GM12865 (cell line): ENCODE measurements around the gene BOLL.

Experiments used
- DNase-seq: peaks from one replicate; pipeline ENCODE4 v3.0.0; 2010; ENCODE audit warnings: low read depth
- H3K4me3 ChIP-seq: 2 replicates; pipeline ENCODE4 v1.5.1; 2011; ENCODE audit warnings: mild to moderate bottlenecking, low read depth, low read length, control low read depth
- TF ChIP-seq, protein P1 (sequence below): IDR thresholded peaks from 2 replicates; pipeline ENCODE4 v1.5.1; 2011; ENCODE audit warnings: low read length, control low read depth, low read depth, inconsistent platforms; ENCODE audit not compliant: insufficient read depth; ENCODE audit errors: missing control alignments

The BOLL gene

DNA sequence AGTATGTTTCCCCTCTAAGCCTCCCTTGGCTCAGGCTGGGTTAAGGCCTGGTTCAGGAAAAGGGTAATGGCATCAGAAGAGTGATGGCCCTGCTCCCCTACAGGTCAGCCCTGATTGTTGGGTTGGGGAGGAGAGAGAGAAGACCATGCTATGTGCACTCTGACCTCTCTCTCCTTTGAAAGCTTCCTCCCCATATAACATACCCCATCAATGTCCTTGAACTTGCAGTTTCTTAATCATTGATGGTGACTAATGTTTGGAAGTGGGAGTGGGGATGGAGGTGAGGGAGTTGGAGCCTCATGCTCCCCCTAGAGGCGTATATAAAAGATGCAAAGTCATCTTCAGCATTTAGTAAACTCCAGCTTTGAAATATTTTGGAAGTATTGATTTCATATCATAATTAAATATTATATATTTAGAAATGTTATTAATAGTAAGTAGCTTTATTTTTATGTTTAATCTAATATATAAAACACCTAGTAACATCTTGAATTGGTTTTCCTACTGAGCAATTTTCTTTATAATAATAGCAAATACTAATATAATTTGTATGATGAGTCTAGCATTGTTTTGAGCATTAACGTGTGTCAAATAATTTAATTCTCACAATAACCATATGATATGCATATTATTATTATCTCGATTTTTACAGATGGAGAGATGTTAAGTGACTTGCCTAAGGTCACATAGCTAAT lies 28.1 kb upstream of the BOLL start:
- H3K4me3 ChIP-seq, result no peak overlapping the region
- TF ChIP-seq, protein P1, sequence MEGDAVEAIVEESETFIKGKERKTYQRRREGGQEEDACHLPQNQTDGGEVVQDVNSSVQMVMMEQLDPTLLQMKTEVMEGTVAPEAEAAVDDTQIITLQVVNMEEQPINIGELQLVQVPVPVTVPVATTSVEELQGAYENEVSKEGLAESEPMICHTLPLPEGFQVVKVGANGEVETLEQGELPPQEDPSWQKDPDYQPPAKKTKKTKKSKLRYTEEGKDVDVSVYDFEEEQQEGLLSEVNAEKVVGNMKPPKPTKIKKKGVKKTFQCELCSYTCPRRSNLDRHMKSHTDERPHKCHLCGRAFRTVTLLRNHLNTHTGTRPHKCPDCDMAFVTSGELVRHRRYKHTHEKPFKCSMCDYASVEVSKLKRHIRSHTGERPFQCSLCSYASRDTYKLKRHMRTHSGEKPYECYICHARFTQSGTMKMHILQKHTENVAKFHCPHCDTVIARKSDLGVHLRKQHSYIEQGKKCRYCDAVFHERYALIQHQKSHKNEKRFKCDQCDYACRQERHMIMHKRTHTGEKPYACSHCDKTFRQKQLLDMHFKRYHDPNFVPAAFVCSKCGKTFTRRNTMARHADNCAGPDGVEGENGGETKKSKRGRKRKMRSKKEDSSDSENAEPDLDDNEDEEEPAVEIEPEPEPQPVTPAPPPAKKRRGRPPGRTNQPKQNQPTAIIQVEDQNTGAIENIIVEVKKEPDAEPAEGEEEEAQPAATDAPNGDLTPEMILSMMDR, result peak; percentile 59
- peak; percentile 16 for DNase-seq

DNA sequence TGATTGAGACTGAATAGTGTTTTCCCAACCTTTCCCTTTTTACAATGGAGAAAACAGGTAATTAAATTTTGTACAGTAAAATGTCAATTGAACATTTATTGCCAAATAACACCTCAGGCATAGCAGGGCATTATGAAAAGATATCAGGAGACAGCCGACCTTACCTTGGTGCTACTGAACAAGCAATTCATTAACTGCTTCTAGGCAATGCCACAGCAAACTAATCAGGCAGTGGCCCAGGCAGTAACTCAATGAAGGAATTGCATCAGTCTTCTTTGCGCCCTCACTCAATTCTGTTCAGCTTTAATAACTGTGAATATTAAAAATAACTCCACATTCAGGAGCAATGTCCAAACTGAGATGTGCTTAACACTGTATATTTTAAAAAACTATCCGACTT lies 25.4 kb upstream of the BOLL start:
- TF ChIP-seq, protein P1, result no peak
- H3K4me3 ChIP-seq, result no peak overlapping the region
- no peak for DNase-seq

DNA sequence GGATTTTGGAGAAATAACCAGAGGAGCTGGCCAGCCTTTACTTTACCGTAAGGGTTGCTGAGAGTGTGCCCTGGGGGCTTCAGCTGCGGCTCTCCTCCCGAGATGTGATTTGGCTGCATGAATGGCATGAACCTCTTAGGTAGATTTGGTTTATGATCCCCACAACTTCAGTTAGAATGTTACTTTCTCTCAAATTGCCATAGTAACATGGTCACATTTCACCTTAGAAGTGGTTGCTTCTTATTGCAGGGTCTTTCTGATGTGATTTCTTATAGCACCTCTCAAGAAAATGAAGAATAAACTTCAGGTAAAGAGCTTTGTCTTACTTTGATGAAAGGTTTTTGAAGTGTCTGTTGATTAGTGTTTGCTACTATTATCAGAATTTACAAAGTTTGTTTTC lies 24.9 kb upstream of the BOLL start:
- TF ChIP-seq, protein P1, result no peak
- no peak overlapping the region for H3K4me3 ChIP-seq
- DNase-seq, result no peak

DNA sequence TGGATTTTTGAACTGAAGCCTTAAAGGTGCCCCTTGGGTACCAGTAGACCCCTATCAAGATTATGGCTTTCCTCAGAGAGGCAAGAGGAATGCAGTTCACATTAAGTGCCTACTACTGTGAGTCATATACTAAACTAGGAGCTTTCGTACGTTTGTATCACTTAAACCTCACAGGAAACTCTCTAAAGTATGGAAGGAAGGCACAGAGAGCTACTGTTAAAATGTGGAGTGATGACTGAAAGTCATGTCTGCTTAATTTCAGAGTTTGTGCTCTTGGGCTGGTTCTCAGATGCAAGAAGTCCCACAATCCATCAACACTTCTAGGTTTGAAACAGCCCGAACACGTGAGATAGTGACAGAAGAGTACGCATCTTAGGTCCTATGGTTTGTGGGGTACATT lies 23.9 kb upstream of the BOLL start:
- DNase-seq, result no peak
- TF ChIP-seq, protein P1, result no peak
- no peak overlapping the region for H3K4me3 ChIP-seq

DNA sequence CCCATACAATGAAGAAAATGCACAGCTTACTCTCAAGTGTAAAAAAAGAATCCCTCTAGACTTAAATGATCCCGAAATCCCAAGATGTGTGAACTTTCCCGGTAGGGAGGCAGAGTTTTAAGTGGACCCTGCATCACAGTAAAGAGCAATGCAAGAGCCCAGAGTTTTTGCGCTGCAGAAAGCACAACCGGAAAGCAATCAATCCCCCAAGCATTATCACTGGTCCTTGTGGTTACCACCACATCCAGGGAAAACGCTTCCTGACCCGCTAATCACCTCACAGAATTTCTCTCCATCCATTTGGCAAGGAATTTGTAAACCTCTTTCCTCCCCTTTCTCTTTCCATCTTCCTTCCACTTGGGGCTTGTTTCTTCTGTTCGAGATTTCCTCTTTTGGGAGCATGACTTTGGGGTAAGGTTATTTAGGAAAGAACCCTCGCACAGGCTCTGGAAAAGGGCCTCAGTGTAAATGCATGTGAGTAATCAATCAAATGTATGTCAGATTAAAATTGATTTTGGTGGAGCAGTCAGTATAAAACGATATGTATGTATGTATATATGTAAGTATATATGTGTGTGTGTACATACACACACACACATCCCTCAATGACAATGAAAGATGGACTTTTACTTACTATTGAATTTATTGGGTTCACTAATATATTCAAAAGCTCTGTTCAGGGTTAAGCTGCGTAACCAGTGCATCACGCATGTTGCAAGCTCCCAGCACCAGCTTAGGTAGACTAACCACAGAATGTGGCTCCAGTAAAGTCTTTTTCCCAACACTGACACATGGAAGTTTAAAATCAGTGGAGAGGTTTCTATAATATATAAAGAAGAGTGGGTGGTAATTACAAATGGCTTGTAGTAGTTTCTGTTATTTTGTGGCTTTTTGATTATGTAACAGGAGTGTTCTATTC lies 20.9 kb upstream of the BOLL start:
- no peak for DNase-seq
- TF ChIP-seq, protein P1, result no peak
- H3K4me3 ChIP-seq, result no peak overlapping the region

DNA sequence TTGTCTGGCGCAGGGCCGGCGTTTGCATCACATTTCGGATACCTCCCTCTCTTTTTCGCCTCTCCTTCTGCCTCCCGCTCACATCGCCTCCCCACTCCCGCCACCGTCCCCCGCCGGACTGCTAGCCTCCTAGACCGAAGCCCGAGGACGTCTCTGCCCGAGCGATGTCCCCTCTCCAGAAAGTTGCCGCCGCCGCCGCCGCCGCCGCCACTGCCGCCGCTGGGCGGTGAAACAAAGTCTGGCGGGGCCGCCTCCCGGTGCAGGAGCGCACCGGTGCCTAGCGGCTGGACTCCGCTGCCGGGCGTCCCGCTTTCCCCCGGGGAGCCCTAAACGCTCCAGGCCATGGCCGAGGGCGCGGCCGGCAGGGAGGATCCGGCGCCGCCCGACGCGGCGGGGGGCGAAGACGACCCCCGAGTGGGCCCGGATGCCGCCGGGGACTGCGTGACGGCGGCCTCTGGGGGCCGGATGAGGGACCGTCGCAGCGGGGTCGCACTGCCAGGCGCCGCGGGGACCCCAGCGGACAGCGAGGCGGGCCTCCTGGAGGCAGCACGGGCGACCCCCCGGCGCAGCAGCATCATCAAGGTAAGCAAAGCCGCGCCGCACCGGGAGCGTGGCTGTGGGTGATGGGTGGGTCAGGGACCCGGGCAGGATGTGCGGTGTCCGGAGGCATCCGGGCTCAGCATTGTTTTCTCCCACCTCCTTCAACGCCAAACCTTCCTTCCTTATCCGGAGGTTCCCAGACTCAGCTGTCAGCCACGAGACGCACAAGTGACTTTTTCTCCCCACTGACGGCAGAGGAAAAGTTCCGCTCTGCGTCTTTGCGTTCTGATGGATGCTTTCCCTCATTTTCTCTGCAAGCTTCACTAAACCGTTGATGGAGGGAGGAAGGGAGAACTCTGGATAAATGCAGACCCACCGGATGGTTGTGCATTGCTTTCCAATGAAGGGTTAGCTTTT lies 19.9 kb upstream of the BOLL start:
- TF ChIP-seq, protein P1, result peak; percentile 11
- peak overlapping the region; percentile 69 for H3K4me3 ChIP-seq
- peak; percentile 24 for DNase-seq
